Measurements from ENCODE around the gene CRHR1.

Gene CRHR1

DNA sequence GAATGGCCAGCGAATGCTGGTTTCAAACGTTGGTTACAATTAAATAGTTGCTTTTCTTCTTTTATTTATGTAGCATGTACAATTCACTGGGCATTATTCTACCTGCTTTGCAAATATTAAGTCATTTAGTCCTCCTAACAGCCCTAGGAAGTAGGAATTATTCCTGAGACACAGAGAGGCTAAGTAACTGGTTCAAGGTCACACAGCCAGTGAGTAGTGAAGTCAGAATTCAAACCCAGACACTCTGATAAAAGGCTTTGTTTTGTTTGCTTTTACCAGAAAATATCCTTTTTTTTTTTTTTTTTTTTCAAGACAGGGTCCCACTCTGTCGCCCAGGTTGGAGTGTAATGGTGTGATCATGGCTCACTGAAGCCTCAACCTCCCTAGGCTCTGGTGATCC is 2.2 kb downstream of the CRHR1 start:
- in situ Hi-C loops (cut with MboI; ENCODE audit: low pct_unique_long_range_greater_than_20kb, low sequenced_read_pairs), result no loop called here
- no peak for DNase-seq

DNA sequence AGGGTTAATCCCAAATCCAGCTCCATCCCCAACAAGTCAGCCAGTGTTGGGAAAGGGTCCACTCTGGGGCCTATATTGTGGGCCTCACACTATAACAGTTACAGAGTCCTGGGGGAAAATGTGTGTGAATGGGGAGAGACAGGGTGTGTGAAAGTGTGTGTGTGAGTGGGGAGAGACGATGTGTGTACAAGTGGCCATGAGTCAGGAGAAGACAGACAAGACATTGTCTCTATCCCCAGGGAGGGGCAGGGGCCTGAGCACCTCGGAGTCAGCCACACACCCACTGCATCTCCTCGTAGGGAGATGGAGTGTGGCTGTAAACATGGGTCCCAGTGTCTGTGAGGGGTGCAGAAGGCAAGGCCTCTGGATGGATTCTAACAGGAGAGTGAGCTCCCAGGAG is 2.9 kb downstream of the CRHR1 start:
- DNase-seq, result no peak
- in situ Hi-C loops (cut with MboI; ENCODE audit: low pct_unique_long_range_greater_than_20kb, low sequenced_read_pairs), result no loop called here

DNA sequence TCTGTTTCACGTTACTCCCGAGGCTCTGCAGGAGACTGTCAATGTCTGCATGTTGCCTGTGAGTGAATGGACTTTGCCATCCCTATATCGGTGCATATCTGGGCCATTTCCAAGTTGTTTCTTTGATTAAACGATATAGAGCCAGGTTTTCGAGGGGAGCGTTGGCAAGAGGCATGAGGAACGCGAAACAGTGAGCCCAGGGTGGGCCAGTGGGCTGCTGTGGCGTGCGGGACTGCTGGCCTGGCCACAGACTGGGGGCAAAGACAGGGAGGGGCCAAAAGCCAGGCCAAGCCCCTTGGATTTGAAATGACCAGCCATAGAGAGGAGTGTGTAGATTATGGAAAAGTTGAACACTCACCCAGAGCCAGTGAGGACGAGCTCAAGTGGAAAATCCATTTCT is 3.5 kb downstream of the CRHR1 start:
- DNase-seq, result no peak
- in situ Hi-C loops (cut with MboI; ENCODE audit: low pct_unique_long_range_greater_than_20kb, low sequenced_read_pairs), result no loop called here

DNA sequence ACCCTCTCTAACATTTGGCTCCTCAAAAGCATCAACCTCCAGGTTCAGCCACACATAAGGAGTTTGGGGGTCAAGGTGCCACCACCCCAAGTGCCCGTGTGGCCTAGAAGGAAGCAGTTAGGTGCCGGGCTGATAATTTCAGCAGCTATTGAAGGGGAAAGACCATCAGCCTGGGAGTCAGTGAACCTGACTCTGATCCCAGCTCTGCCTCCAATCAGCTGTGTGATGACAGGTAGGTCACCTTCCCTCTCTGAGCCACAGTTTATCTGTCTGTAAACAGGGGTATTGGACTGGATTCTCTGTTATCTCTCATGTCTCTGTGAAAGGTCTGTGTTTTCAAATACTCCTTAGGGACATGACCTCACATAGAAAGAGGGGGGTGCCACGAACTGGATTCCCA is 3.9 kb downstream of the CRHR1 start:
- in situ Hi-C loops (cut with MboI; ENCODE audit: low pct_unique_long_range_greater_than_20kb, low sequenced_read_pairs), result no loop called here
- no peak for DNase-seq

DNA sequence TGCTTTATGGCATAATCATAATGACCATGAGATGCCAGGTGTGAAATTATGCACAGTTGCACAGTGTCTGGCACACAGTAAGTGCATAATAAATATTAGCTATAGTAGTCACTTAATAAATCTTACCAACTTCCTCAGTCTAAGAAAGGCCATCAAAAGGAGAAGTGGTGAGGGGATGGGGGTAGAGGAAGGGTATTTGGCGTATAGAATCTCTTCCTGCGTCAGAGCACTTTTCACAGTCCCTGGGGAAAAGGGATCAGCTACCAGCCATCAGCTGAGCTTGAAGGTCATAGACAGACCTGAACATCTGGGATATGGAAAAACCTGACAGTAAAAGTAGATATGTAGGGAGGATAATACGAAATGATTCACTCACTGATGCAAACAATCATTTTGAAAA is 5.8 kb downstream of the CRHR1 start:
- DNase-seq, result no peak
- in situ Hi-C loops (cut with MboI; ENCODE audit: low pct_unique_long_range_greater_than_20kb, low sequenced_read_pairs), result no loop called here

DNA sequence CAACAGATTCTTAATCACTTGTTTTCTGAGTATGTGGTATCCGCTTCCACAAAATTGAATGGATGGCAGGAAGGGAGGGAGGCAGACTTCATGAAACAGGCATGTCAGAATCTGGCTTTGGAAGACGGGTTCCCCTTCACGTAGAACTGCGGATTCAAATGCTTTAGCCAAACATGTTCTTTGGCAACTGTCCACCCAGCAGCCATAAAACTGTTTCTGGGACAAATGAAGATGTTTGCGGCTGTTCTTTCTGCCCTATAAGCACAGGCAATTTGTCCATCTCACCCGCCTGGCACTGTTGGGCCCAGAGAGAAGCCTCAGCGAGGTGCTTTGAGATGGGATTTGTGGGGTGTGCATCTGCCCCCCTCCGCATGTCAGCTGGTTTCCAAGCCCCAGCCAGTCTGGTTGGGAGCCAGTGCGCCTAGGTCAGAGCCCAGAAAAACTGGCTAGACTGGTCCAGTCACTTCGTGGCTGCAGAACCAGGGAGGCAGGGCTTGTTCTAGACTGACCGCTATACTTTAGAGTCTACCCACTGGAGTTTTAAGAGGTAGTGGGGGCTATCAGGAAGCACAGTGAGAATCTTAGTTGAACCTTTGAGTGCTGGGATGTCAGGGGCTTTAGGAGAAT is 6.3 kb downstream of the CRHR1 start:
- no peak for DNase-seq
- in situ Hi-C loops (cut with MboI; ENCODE audit: low pct_unique_long_range_greater_than_20kb, low sequenced_read_pairs), result no loop called here

DNA sequence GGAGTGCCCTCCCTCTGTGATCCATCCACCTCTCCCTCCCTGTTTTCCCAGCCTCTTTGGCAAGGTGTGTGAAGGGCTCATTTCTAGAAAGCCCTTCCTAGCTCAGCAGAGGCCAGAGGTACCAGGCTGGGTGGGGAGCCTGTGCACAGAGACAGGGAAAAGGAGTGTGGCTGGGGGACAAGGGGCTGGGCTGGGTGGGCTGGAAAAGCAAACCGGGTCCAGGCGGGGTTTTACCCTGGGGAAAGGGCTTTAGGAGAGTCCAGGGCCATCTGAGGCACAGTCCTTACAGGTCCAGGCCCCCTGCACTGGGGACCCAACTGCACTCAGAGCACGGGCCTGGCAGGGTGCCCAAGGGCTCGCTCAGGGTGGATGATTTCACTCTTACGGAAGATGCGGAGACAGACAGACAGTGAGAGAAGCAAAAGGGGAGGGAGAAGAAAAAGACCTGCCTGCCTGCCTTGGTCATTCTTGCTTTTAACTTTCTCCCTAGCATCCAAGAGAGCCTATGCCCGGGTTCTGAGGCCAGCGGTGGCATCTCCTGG is 7.0 kb downstream of the CRHR1 start:
- DNase-seq, result no peak
- in situ Hi-C loops (cut with MboI; ENCODE audit: low pct_unique_long_range_greater_than_20kb, low sequenced_read_pairs), result no loop called here

DNA sequence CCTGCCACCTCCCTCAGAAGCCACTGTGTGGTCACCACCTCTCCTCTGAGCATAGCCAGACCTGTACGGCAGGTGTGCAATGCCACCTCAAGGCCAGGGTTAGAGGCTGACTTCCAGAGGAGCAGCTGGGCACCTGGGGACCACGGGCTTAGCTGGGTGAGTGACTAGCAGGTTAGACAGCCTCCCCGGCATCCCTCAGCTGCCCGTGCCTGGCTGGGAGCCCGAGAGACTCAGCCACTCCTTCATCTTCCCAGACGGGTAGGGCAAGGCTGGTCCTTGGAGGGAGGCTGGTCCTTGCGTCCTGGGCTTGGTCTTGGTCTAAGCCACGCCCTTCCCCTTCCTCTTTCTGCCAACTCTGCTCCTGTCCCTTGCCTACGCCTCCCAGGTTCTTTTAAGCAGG is 7.8 kb downstream of the CRHR1 start:
- in situ Hi-C loops (cut with MboI; ENCODE audit: low pct_unique_long_range_greater_than_20kb, low sequenced_read_pairs), result no loop called here
- DNase-seq, result no peak

DNA sequence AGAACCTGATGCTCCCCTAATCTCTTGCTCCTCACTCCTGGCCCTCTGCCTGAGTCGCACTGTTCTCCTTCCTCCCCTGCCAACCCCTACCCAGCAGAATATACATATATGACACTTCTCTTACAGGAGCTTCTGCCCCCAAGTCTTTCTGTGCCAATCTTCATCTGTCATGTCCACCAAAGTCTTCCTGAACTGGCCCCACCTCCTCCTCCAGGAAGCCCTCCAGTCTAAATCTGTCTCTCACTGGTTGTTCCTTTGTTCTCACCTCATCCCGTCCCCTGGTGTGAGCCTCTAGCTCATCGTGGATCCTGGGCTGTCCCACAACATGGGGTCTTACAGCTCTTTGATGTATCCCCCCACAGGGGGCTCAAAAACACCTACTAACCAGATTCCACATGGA is 8.3 kb downstream of the CRHR1 start:
- in situ Hi-C loops (cut with MboI; ENCODE audit: low pct_unique_long_range_greater_than_20kb, low sequenced_read_pairs), result no loop called here
- DNase-seq, result no peak

DNA sequence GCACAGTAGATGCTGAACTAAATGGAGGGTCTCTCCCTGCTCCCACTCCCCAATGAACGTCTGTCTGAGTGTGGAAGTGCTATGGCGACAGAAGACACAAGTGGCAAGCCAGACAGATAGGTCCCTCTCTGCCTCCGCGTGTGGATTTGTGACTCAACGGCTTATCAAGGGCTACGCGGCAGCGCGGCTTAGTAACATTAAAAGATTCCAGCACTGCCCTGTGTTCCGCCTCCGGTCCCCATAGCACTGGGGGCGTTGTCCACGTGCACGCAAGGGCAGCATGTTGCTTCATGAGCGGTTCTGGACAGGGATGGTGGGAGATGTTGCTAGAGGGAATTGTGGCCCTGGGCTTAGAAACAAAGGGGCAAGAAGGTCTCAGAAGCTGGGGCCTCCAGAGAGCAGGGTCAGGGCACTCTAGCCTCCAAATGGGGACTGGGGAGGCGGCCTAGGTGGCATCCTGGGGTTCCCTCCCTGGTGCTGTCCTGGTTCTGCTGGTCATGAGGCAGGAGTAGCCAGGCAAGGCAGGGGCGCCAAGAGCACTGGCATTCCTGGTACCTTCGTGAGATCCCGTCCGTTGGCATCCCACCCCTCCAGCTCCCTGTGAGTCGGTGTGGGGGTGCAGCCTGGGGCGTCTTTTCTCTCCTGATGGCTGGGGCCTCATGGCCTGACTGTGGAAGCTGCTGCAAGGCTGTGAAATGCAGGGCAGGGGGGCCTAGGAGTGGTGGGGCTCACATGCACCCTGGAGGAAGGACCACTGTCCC is 9.1 kb downstream of the CRHR1 start:
- no peak for DNase-seq
- in situ Hi-C loops (cut with MboI; ENCODE audit: low pct_unique_long_range_greater_than_20kb, low sequenced_read_pairs), result no loop called here

DNA sequence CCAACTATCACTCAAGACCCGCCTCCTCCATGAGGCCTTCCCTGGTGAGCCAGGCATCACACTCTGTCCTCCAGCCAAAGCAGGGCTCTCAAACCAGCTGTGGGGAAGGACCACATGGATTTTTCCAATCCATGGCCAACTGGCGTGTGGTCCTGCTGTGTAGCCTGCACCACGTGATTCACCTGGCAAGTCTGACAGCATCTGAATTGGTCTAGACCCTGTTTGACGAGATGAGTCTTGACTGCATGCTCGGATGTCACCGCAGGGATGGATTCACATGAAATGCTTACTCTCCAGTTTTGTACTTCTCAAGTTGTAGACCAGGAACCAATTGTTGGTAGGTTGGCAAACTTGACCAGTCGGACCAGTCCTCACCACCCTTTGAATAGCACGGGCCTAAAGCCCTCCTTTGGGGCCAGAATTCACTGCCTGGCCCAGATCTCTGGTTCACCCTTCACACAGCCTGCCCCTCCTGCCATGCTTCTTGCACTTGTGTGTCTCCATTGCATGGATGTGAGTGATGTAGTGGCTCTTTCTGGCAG is 9.9 kb downstream of the CRHR1 start:
- in situ Hi-C loops (cut with MboI; ENCODE audit: low pct_unique_long_range_greater_than_20kb, low sequenced_read_pairs), result no loop called here
- DNase-seq, result no peak

DNA sequence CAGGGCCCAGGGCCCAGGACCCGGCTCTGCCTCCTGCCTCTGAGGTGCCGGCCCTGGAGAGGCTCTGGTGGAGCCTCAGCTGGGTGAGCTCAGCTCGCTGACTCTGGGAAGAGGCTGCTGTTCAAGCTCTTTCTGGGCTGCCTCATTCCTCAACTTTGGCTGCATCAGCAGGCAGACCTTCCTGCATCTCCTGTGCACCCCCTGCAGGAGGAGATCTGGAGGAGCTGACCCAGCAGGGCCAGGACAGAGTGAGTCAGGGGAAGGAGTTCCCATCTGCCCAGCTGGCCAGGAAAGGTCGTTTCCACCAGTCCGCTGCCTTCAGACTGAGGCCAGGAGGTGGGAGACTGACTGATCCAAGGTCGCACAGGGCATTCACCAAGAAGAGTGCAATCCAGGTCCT is 10.7 kb downstream of the CRHR1 start:
- in situ Hi-C loops (cut with MboI; ENCODE audit: low pct_unique_long_range_greater_than_20kb, low sequenced_read_pairs), result no loop called here
- no peak for DNase-seq

DNA sequence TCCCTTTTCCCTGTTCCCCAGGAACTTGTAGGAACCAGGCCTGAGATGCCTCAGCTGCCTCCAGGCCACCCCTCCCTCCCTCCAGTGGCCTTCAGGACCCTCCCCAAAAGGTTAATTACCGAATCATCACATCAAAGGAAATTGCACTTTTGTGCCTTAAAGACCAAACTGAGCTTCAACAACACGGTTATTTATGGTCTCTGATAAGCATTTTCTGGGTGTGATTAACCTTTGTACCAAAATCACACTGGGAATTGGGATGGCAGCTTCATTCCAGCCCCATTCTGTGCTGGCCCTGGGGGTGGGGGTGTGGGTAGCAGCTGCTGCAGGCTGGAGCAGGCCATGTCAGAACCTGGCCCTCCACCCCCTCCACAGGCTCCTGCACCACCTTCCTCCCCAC is 16.7 kb downstream of the CRHR1 start:
- no peak for DNase-seq
- in situ Hi-C loops (cut with MboI; ENCODE audit: low pct_unique_long_range_greater_than_20kb, low sequenced_read_pairs), result no loop called here

DNA sequence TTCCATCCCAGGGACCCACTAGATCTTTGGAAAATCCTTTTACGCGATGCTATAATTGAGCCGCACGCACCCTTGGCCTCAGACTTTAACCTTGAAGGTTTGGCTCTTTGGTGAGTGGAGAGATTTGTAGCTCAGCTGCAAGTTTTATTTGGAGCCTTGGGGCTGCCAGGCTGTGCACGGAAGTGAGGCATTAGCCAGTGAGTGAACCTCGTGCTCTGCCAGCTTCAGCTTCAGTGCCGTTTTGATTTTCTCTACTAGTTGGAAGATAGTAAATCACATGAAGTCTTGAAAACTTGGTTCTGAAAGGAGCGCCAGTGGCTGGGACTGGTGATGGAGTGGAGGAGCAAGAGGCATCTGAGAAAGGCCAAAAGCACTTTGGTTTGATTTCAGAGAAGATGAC is 17.3 kb downstream of the CRHR1 start:
- no peak for DNase-seq
- in situ Hi-C loops (cut with MboI; ENCODE audit: low pct_unique_long_range_greater_than_20kb, low sequenced_read_pairs), result no loop called here

DNA sequence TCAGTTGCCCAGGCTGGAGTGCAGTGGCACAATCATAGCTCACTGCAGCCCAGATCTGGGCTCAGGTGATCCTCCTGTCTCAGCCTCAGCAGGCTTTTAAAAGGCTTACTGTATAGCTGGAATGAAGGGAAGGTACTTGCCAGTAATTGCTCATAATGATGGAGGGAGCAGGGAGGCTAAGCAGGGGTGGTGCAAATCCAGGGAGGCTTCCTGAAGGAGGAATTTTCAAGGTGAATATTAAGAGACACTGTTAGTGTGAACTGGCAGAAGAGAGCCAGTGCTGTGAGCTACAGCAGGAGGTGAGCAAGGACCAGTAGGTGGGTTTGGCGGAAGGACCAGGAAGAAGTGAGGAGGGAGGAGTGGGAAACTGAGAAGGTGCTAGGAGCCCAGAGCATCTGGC is 24.7 kb downstream of the CRHR1 start:
- DNase-seq, result no peak

DNA sequence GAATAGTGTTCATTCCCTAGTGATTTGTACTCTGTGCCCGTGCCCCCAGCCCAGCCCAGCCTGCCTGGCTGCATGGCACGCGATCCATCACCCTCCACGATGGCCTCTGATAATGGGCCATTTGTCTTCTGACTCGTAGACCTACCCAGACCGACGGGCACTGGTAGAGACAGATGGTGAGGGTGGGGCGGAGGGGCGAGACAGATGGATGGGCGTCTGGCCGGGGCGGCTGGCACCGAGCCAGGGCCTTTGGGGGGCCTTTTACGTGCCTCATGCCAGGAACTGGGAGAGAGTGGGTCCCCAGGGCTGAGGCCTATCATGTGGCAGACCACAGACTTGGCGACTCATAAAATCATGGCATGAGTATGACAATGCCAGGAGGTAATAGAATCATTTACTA is 25.4 kb downstream of the CRHR1 start:
- DNase-seq, result no peak
- in situ Hi-C loops (cut with MboI; ENCODE audit: low pct_unique_long_range_greater_than_20kb, low sequenced_read_pairs), result no loop called here

More for the DNA sequence above, 24.7 kb downstream of the CRHR1 start:
- in situ Hi-C loops (cut with MboI; ENCODE audit: low pct_unique_long_range_greater_than_20kb, low sequenced_read_pairs), result no loop called here

DNA sequence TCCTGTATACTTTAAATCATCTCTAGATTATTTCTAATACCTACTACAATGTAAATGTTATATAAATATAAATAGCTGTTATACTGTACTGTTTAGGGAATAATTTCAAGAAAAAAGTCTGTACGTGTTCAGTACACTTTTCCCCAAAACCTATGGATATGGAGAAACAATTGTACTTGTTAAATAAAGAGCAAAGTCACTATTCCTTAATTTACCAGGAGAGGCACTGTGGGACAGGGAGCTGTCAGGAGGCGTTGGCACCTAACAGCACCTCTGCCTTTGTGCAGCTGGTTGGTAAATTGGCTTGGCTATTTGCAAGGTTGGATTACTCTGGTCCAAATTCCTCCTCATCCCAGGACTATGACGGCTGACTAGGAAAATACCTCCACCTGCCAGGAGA is 28.0 kb downstream of the CRHR1 start:
- DNase-seq, result peak; percentile 15
- in situ Hi-C loops (cut with MboI; ENCODE audit: low pct_unique_long_range_greater_than_20kb, low sequenced_read_pairs), result no loop called here

DNA sequence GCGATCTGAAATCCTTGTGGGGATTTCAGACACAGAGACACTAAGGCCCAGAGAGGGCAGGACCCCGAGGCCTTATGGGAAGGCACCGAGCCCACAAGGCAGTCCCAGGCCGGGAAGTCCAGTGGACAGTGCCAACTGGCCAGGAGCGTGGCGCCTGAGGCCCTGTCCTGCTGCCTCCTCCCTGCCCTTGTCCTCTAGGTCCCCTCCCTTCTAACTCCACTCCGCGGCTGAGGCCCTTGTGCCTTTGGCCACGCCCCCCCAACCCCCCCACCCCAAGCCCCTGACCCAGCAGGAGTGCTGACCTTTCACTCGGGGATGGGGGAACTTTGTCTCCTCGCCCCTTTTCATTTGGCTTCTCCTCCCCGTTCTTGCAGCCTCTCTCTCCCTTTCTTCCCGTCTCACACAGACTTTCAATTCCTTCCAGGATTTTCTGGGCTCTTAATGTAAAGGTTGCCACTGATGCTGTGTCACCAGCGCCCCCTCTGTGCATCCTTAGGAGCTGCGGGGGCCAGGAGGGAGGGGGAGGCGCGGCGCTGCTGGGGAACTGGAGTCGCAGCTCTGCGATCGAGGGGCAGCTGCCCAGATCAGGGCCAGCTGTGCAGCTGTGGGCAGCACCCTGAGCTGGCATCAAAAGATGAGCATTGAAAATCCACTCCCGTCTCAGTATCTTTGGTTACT is 29.1 kb downstream of the CRHR1 start:
- no peak for DNase-seq

DNA sequence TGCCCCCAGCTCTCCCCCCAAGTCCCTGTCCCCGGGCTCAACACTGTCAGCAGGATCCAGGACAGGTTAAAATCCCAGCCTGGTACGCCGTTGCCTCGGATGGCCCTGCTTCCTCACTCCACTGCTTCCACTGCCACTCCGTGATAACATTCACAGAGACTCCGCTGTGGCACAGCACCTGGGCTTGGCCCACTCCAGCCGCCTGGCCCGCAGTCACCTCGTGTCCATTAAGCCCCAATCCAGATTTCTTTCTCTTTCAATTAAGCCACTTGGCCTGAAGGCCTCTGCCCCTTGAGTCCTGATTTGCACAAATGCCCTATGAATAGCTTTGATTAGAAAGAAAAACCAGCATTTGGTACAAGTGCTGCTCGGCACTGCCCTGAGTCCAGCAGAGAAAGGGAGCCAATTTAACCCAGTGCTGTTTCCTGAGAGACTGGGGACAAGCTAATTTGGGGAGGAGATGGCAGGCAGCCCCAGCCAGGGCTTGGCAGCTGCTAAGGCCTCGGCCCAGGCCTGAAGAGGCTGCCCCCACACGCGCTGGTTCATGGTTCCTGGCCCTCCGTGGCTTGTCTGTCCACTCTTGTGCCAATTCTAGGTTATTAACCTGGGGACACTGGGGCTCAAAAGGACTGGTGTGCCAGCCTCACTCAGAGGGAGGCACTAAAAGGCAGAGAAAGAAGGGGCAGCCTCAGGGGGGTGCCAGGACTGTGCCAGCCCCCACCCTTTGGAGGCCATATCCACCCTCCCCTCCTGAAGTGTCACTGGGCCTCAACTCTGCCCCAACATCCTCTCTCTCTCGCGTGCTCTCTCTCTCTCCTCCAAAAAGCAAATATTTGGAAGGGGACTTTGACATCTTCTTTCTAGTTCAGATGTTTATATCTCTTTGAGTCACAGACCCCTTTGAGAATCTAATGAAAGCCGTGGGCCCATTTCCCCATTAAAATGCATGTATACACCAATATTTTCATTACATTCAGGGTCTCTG is 30.8 kb downstream of the CRHR1 start:
- in situ Hi-C loops (cut with MboI; ENCODE audit: low pct_unique_long_range_greater_than_20kb, low sequenced_read_pairs), result no loop called here
- no peak for DNase-seq

More for the DNA sequence above, 29.1 kb downstream of the CRHR1 start:
- in situ Hi-C loops (cut with MboI; ENCODE audit: low pct_unique_long_range_greater_than_20kb, low sequenced_read_pairs), result no loop called here
